ENCODE data around the gene TBC1D22A. TPM values are rescaled to one million over a fixed set of nuclear protein-coding genes. Genes with fewer than 3 reads are reported as not detected.

The TBC1D22A gene
- polyA plus RNA-seq, 1 donor from 2014 or later, result 9.3 TPM

GRCh38 chr22:46783721-46784120 lies 21.3 kb downstream of the TBC1D22A start:
- Histone ChIP-seq H2AFZ (ENCODE audit: low read depth, low read length) (no peak overlapping the region), H3F3A (ENCODE audit: insufficient read depth, low read length, poor library complexity, severe bottlenecking) (no peaks in the 10 kb centered on the region), H3K4me2 (ENCODE audit: low read length) (no peak overlapping the region), H3K36me3 (ENCODE audit: insufficient read depth, low read length) (no peaks in the 10 kb centered on the region), H3K9me3 (ENCODE audit: low read length) (no peaks in the 10 kb centered on the region), H3K9ac (ENCODE audit: low read length) (no peak overlapping the region), H3K27ac (ENCODE audit: low read length) (no peak overlapping the region), H3K9me2 (ENCODE audit: insufficient read depth, low read length) (no peaks in the 10 kb centered on the region), H3K27me3 (ENCODE audit: insufficient read depth, low read depth, low read length) (no peaks in the 10 kb centered on the region), H3K4me3 (ENCODE audit: low read length) (no peak overlapping the region), H3K79me2 (replicated peaks; ENCODE audit: insufficient read depth, low read length) (no peaks in the 10 kb centered on the region), H4K20me1 (ENCODE audit: insufficient read depth) (no peaks in the 10 kb centered on the region)
- TF ChIP-seq EP300 (conservative IDR thresholded peaks at IDR 0.05; ENCODE audit: poor library complexity, severe bottlenecking) (no peak), MXI1 (conservative IDR thresholded peaks at IDR 0.05; ENCODE audit: poor library complexity, severe bottlenecking) (no peak), POLR2AphosphoS5 (IDR thresholded peaks at IDR 0.05) (no peak), SMC3 (conservative IDR thresholded peaks at IDR 0.05; ENCODE audit: poor library complexity) (no peak), EZH2 (IDR thresholded peaks at IDR 0.05; ENCODE audit: borderline replicate concordance, insufficient read depth, low read length, poor library complexity, severe bottlenecking) (no peak), TAF1 (IDR thresholded peaks at IDR 0.05; ENCODE audit: low read depth) (no peak), REST (IDR thresholded peaks at IDR 0.05; ENCODE audit: borderline replicate concordance) (no peak), CTCF (IDR thresholded peaks at IDR 0.05; ENCODE audit: poor library complexity, severe bottlenecking) (no peak), RAD21 (conservative IDR thresholded peaks at IDR 0.05) (no peak)

GRCh38 chr22:46788441-46789172 lies 26.2 kb downstream of the TBC1D22A start:
- no peaks in the 10 kb centered on the region for H4K20me1 ChIP-seq (ENCODE audit: insufficient read depth)
- H3F3A ChIP-seq (ENCODE audit: insufficient read depth, low read length, poor library complexity, severe bottlenecking), result no peaks in the 10 kb centered on the region
- no peaks in the 10 kb centered on the region for H3K27me3 ChIP-seq (ENCODE audit: insufficient read depth, low read depth, low read length)
- no peaks in the 10 kb centered on the region for H3K36me3 ChIP-seq (ENCODE audit: insufficient read depth, low read length)
- H2AFZ ChIP-seq (ENCODE audit: low read depth, low read length), result no peak overlapping the region
- no peak overlapping the region for H3K9ac ChIP-seq (ENCODE audit: low read length)
- no peak for TF ChIP-seq RAD21 (conservative IDR thresholded peaks at IDR 0.05)
- TF ChIP-seq TAF1 (IDR thresholded peaks at IDR 0.05; ENCODE audit: low read depth), result no peak
- TF ChIP-seq SMC3 (conservative IDR thresholded peaks at IDR 0.05; ENCODE audit: poor library complexity), result no peak
- TF ChIP-seq EP300 (conservative IDR thresholded peaks at IDR 0.05; ENCODE audit: poor library complexity, severe bottlenecking), result no peak
- TF ChIP-seq REST (IDR thresholded peaks at IDR 0.05; ENCODE audit: borderline replicate concordance), result no peak
- TF ChIP-seq POLR2AphosphoS5 (IDR thresholded peaks at IDR 0.05), result no peak
- TF ChIP-seq EZH2 (IDR thresholded peaks at IDR 0.05; ENCODE audit: borderline replicate concordance, insufficient read depth, low read length, poor library complexity, severe bottlenecking), result no peak
- no peak for TF ChIP-seq CTCF (IDR thresholded peaks at IDR 0.05; ENCODE audit: poor library complexity, severe bottlenecking)
- no peaks in the 10 kb centered on the region for H3K9me3 ChIP-seq (ENCODE audit: low read length)
- no peaks in the 10 kb centered on the region for H3K9me2 ChIP-seq (ENCODE audit: insufficient read depth, low read length)
- no peak overlapping the region for H3K4me3 ChIP-seq (ENCODE audit: low read length)
- H3K79me2 ChIP-seq (replicated peaks; ENCODE audit: insufficient read depth, low read length), result no peaks in the 10 kb centered on the region
- no peak overlapping the region for H3K4me2 ChIP-seq (ENCODE audit: low read length)
- no peak overlapping the region for H3K27ac ChIP-seq (ENCODE audit: low read length)
